PFSK-1 (cell line): ENCODE data around the gene BRPF3.

ENCODE experiments used
- FOXP2 ChIP-seq: optimal IDR thresholded peaks from 2 replicates; pipeline ENCODE3; 2011; ENCODE audit warnings: borderline replicate concordance, control low read depth, inconsistent platforms; ENCODE audit not compliant: insufficient read depth; ENCODE audit errors: extremely low read length, extremely low read depth
- POLR2AphosphoS5 ChIP-seq: IDR thresholded peaks from 2 replicates; pipeline ENCODE4 v1.6.1; 2012; ENCODE audit warnings: low read depth, mild to moderate bottlenecking, control low read depth, low read length, moderate library complexity
- SIN3A ChIP-seq: IDR thresholded peaks from 2 replicates; pipeline ENCODE4 v1.6.1; 2012; ENCODE audit warnings: mild to moderate bottlenecking, low read length, moderate library complexity, borderline replicate concordance; ENCODE audit not compliant: insufficient read depth
- TAF1 ChIP-seq: IDR thresholded peaks from 2 replicates; pipeline ENCODE4 v1.6.1; 2012; ENCODE audit warnings: low read length, control low read depth, borderline replicate concordance; ENCODE audit not compliant: insufficient read depth
- TF ChIP-seq, protein P1 (sequence below), 2 experiments: IDR thresholded peaks; 2 replicates each; pipeline versions ENCODE4 v1.6.1 to v1.8.0; 2011 to 2012; ENCODE audit warnings: low read depth in 2 of 2, low read length in 2 of 2, control low read depth in 1 of 2, inconsistent platforms in 1 of 2, mild to moderate bottlenecking in 1 of 2, moderate library complexity in 1 of 2; ENCODE audit not compliant: insufficient read depth in 1 of 2

BRPF3 gene

DNA sequence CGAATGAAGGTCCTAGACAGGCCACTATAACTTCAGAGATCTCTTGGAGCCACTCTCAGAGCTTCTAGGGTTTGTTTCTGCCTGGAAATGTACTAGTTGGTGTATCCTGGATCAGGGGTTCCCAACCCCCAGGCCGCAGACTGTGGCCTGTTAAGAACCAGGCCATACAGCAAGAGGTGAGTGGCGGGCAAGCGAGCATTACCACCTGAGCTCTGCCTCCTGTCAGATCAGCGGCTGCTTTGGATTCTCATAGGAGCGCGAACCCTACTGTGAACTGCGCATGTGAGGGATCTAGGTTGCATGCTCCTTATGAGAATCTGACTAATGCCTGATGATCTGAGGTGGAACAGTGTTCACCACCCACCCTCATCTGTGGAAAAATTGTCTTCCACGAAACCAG is 2.4 kb downstream of the BRPF3 start:
- TF ChIP-seq SIN3A (no peak), TAF1 (no peak), FOXP2 (no peak), POLR2AphosphoS5 (no peak)
- TF ChIP-seq, protein P1, sequence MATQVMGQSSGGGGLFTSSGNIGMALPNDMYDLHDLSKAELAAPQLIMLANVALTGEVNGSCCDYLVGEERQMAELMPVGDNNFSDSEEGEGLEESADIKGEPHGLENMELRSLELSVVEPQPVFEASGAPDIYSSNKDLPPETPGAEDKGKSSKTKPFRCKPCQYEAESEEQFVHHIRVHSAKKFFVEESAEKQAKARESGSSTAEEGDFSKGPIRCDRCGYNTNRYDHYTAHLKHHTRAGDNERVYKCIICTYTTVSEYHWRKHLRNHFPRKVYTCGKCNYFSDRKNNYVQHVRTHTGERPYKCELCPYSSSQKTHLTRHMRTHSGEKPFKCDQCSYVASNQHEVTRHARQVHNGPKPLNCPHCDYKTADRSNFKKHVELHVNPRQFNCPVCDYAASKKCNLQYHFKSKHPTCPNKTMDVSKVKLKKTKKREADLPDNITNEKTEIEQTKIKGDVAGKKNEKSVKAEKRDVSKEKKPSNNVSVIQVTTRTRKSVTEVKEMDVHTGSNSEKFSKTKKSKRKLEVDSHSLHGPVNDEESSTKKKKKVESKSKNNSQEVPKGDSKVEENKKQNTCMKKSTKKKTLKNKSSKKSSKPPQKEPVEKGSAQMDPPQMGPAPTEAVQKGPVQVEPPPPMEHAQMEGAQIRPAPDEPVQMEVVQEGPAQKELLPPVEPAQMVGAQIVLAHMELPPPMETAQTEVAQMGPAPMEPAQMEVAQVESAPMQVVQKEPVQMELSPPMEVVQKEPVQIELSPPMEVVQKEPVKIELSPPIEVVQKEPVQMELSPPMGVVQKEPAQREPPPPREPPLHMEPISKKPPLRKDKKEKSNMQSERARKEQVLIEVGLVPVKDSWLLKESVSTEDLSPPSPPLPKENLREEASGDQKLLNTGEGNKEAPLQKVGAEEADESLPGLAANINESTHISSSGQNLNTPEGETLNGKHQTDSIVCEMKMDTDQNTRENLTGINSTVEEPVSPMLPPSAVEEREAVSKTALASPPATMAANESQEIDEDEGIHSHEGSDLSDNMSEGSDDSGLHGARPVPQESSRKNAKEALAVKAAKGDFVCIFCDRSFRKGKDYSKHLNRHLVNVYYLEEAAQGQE (IDR thresholded peaks at IDR 0.05; ENCODE audit: insufficient read depth in 1 of 2, low read depth in 2 of 2, low read length in 2 of 2) = no peak

DNA sequence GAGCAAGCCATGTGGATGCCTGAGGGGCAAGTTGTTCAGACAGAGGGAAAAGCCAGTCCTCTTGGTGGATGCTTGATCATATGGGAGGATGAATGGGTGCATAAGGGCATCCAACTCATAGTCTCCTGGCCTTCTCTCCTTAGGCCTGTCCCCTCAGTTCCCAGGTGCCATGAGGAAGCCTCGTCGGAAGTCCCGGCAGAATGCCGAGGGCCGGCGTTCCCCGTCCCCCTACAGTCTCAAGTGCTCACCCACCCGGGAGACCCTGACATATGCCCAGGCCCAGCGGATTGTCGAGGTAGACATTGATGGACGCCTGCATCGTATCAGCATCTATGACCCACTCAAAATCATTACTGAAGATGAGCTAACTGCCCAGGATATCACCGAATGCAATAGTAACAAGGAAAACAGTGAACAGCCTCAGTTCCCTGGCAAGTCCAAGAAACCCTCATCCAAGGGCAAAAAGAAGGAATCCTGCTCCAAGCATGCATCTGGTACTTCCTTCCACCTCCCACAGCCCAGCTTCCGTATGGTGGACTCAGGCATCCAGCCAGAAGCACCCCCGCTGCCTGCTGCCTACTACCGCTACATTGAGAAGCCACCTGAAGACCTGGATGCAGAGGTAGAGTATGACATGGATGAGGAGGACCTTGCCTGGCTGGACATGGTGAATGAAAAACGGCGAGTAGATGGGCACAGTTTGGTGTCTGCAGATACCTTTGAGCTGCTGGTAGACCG is 3.8 kb downstream of the BRPF3 start:
- TF ChIP-seq, protein P1 (IDR thresholded peaks at IDR 0.05; ENCODE audit: insufficient read depth in 1 of 2, low read depth in 2 of 2, low read length in 2 of 2) = no peak
- TF ChIP-seq POLR2AphosphoS5 (no peak), SIN3A (no peak), FOXP2 (no peak), TAF1 (no peak)

DNA sequence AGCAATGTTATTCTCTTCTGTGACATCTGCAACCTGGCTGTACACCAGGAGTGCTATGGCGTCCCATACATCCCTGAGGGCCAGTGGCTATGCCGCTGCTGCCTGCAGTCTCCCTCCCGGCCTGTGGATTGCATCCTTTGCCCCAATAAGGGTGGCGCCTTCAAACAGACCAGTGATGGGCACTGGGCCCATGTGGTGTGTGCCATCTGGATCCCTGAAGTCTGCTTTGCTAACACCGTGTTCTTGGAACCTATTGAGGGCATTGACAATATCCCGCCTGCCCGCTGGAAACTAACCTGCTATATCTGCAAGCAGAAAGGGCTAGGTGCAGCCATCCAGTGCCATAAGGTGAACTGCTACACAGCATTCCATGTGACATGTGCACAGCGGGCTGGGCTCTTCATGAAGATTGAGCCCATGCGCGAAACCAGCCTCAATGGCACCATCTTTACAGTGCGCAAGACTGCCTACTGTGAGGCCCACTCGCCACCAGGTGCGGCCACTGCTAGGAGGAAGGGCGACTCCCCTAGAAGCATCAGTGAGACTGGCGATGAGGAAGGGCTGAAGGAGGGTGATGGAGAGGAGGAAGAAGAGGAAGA is 4.6 kb downstream of the BRPF3 start:
- TF ChIP-seq POLR2AphosphoS5 (no peak), SIN3A (no peak)
- TF ChIP-seq, protein P1 (IDR thresholded peaks at IDR 0.05; ENCODE audit: insufficient read depth in 1 of 2, low read depth in 2 of 2, low read length in 2 of 2) = no peak

DNA sequence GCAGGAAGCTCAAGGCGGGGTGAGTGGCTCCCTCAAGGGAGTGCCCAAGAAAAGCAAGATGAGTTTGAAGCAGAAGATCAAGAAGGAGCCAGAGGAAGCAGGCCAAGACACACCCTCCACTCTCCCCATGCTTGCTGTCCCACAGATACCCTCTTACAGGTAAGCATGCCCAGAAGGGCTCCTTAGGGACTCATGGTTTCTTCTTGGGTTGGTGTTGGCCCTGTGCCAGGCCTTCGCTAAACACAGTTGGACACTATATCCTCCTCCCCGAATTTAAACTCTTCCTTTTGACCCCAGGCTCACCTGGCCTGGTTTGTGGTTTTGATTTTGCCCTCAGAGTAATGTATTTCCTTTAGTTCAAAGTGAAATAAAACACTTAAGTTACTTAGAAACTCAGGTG is 5.1 kb downstream of the BRPF3 start:
- TF ChIP-seq SIN3A = no peak
- no peak for TF ChIP-seq TAF1
- no peak for TF ChIP-seq POLR2AphosphoS5
- TF ChIP-seq FOXP2 = no peak
- TF ChIP-seq, protein P1 (IDR thresholded peaks at IDR 0.05; ENCODE audit: insufficient read depth in 1 of 2, low read depth in 2 of 2, low read length in 2 of 2) = no peak

DNA sequence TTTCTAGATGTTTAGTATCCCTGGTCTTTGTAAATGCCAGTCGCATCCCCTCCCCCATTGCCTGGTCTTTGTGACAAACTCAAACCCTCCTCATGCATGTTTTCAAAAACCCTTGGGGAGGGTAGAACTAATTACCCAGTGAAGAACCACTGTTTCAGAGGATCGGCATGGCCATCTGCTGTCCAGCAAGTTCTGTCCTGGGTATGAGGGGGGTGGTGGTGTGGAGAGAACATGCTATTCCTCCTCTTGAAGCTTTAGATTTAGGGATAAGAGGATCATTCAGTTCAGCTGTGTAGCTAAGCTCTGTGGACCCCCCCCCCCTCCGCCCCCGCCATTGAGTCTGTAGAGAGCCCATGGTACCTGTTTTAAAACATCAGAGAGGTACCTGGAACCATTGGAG is 5.6 kb downstream of the BRPF3 start:
- TF ChIP-seq, protein P1 (IDR thresholded peaks at IDR 0.05; ENCODE audit: insufficient read depth in 1 of 2, low read depth in 2 of 2, low read length in 2 of 2) = no peak
- TF ChIP-seq POLR2AphosphoS5 = no peak
- no peak for TF ChIP-seq FOXP2
- TF ChIP-seq SIN3A = no peak
- TF ChIP-seq TAF1 = no peak
